ENCODE results near the gene MTAP.

The MTAP gene

GRCh38 chr9:21983561-21983935, 181.1 kb downstream of the MTAP start:
- Histone ChIP-seq H3K9ac (ENCODE audit: low read depth, low read length) (no peak overlapping the region), H3K27me3 (ENCODE audit: insufficient read depth, low read length, poor library complexity) (no peaks in the 10 kb centered on the region), H3K27ac (ENCODE audit: low read length) (peak overlapping the region; percentile 57; the same call in 1 of the 2 replicates), H3K4me1 (ENCODE audit: insufficient read depth, low read length) (peaks cover 75% of the 10 kb centered on the region), H3K79me2 (ENCODE audit: insufficient read depth, low read length) (peaks cover 96% of the 10 kb centered on the region), H3K36me3 (ENCODE audit: insufficient read depth, low read length) (peaks cover 9% of the 10 kb centered on the region), H3K9me3 (ENCODE audit: insufficient read depth, low read length, severe bottlenecking) (no peaks in the 10 kb centered on the region), H3K4me2 (ENCODE audit: insufficient read depth, low read length) (no peak overlapping the region), H2AFZ (ENCODE audit: low read depth, low read length) (no peak overlapping the region), H4K20me1 (ENCODE audit: insufficient read depth, low read length) (no peaks in the 10 kb centered on the region; the same call in 1 of the 2 replicates), H3K4me3 (ENCODE audit: low read depth in 1 of 2, low read length in 2 of 2) (no peak overlapping the region)
- TF ChIP-seq CTCF (IDR thresholded peaks at IDR 0.05; ENCODE audit: borderline replicate concordance, extremely low read depth, low read length, poor library complexity, severe bottlenecking) (no peak), EZH2 (IDR thresholded peaks at IDR 0.05; ENCODE audit: borderline replicate concordance, low read depth, low read length, severe bottlenecking) (no peak)
- DNase-seq (no peak), ATAC-seq (ENCODE audit: insufficient read depth, low read depth) (no peak)

GRCh38 chr9:21984101-21984500, 181.7 kb downstream of the MTAP start:
- no peaks in the 10 kb centered on the region for H3K27me3 ChIP-seq (ENCODE audit: insufficient read depth, low read length, poor library complexity)
- no peaks in the 10 kb centered on the region for H3K9me3 ChIP-seq (ENCODE audit: insufficient read depth, low read length, severe bottlenecking)
- no peak overlapping the region for H2AFZ ChIP-seq (ENCODE audit: low read depth, low read length)
- no peak overlapping the region for H3K9ac ChIP-seq (ENCODE audit: low read depth, low read length)
- TF ChIP-seq EZH2 (IDR thresholded peaks at IDR 0.05; ENCODE audit: borderline replicate concordance, low read depth, low read length, severe bottlenecking) (no peak), CTCF (IDR thresholded peaks at IDR 0.05; ENCODE audit: borderline replicate concordance, extremely low read depth, low read length, poor library complexity, severe bottlenecking) (no peak)
- no peak overlapping the region for H3K27ac ChIP-seq (ENCODE audit: low read length)
- H3K36me3 ChIP-seq (ENCODE audit: insufficient read depth, low read length): peaks cover 13% of the 10 kb centered on the region
- no peak overlapping the region for H3K4me3 ChIP-seq (ENCODE audit: low read depth in 1 of 2, low read length in 2 of 2)
- ATAC-seq (ENCODE audit: insufficient read depth, low read depth): no peak
- no peak for DNase-seq
- peaks cover 75% of the 10 kb centered on the region for H3K4me1 ChIP-seq (ENCODE audit: insufficient read depth, low read length)
- H3K4me2 ChIP-seq (ENCODE audit: insufficient read depth, low read length): peak overlapping the region; percentile 27; the same call in 1 of the 2 replicates
- H4K20me1 ChIP-seq (ENCODE audit: insufficient read depth, low read length): no peaks in the 10 kb centered on the region; the same call in 1 of the 2 replicates
- peaks cover 96% of the 10 kb centered on the region for H3K79me2 ChIP-seq (ENCODE audit: insufficient read depth, low read length)

- ATAC-seq (ENCODE audit: insufficient read depth, low read depth): no peak
Observed at GRCh38 chr9:21985964-21986667, 183.7 kb downstream of the MTAP start.

More at GRCh38 chr9:21985964-21986667, 183.7 kb downstream of the MTAP start:
- Histone ChIP-seq H3K4me3 (ENCODE audit: low read depth in 1 of 2, low read length in 2 of 2) (no peak overlapping the region), H3K4me2 (ENCODE audit: insufficient read depth, low read length) (peak overlapping the region; percentile 74), H4K20me1 (ENCODE audit: insufficient read depth, low read length) (peaks cover 10% of the 10 kb centered on the region; the same call in 1 of the 2 replicates), H3K27ac (ENCODE audit: low read length) (no peak overlapping the region; the same call in 1 of the 2 replicates), H3K4me1 (ENCODE audit: insufficient read depth, low read length) (peaks cover 81% of the 10 kb centered on the region), H3K9me3 (ENCODE audit: insufficient read depth, low read length, severe bottlenecking) (no peaks in the 10 kb centered on the region), H2AFZ (ENCODE audit: low read depth, low read length) (no peak overlapping the region), H3K79me2 (ENCODE audit: insufficient read depth, low read length) (peaks cover 100% of the 10 kb centered on the region), H3K27me3 (ENCODE audit: insufficient read depth, low read length, poor library complexity) (no peaks in the 10 kb centered on the region), H3K36me3 (ENCODE audit: insufficient read depth, low read length) (peaks cover 29% of the 10 kb centered on the region), H3K9ac (ENCODE audit: low read depth, low read length) (no peak overlapping the region)
- no peak for DNase-seq
- TF ChIP-seq CTCF (IDR thresholded peaks at IDR 0.05; ENCODE audit: borderline replicate concordance, extremely low read depth, low read length, poor library complexity, severe bottlenecking) (no peak), EZH2 (IDR thresholded peaks at IDR 0.05; ENCODE audit: borderline replicate concordance, low read depth, low read length, severe bottlenecking) (no peak)
